NCI-H2171 (cell line): ENCODE results near the gene MIA3.
A peak's percentile ranks its signal among the peaks of the same experiment; 100 is the strongest.
"Not testable (repeated sequence)": the region's sequence is repeated elsewhere in the genome, so short reads cannot be mapped to it uniquely, and the experiment has no call there.

Experiments used
- DNase-seq: peaks from one replicate; lab custom pipeline; 2025; lab: John Stamatoyannopoulos, UW

The MIA3 gene

GRCh38 chr1:222618001-222618879, at the start of gene MIA3:
TSS of gene MIA3 (plus strand) at chr1:222618097. CDS start at chr1:222618111, 14 bp downstream.
- peak; percentile 92 for DNase-seq

- no peak for DNase-seq
Measured at GRCh38 chr1:222570837-222571236, 47.1 kb upstream of the MIA3 start.

GRCh38 chr1:222579316-222579715, 38.6 kb upstream of the MIA3 start:
- no peak for DNase-seq

GRCh38 chr1:222582099-222582774, 35.7 kb upstream of the MIA3 start:
- no peak for DNase-seq

- DNase-seq = no peak
Measured at GRCh38 chr1:222583079-222583478, 34.8 kb upstream of the MIA3 start.

GRCh38 chr1:222586842-222587241, 31.1 kb upstream of the MIA3 start:
- no peak for DNase-seq

GRCh38 chr1:222588135-222588534, 29.8 kb upstream of the MIA3 start:
- DNase-seq = no peak

- DNase-seq = peak; percentile 88
Measured at GRCh38 chr1:222589462-222590302, 28.2 kb upstream of the MIA3 start, which contains the start of gene TAF1A. TSS of gene TAF1A (minus strand) at chr1:222589933.

- DNase-seq = no peak
Measured at GRCh38 chr1:222592171-222592570, 25.7 kb upstream of the MIA3 start.

- DNase-seq = no peak
Measured at GRCh38 chr1:222594789-222595188, 23.1 kb upstream of the MIA3 start.

GRCh38 chr1:222596696-222597095, 21.2 kb upstream of the MIA3 start:
- DNase-seq = no peak

GRCh38 chr1:222600281-222600680, 17.6 kb upstream of the MIA3 start:
- no peak for DNase-seq

- DNase-seq = no peak
Measured at GRCh38 chr1:222601257-222601656, 16.6 kb upstream of the MIA3 start.

GRCh38 chr1:222606757-222607156, 11.1 kb upstream of the MIA3 start:
- no peak for DNase-seq

GRCh38 chr1:222609111-222609510, 8.8 kb upstream of the MIA3 start:
- DNase-seq = not testable (repeated sequence)

- DNase-seq = no peak
Measured at GRCh38 chr1:222610728-222611127, 7.2 kb upstream of the MIA3 start.

- DNase-seq = no peak
Measured at GRCh38 chr1:222613627-222614026, 4.3 kb upstream of the MIA3 start.

- DNase-seq = no peak
Measured at GRCh38 chr1:222616525-222616924, 1.4 kb upstream of the MIA3 start.

GRCh38 chr1:222617367-222617951, 438 bp upstream of the MIA3 start:
- peak; percentile 95 for DNase-seq

GRCh38 chr1:222618880-222619596, 1.1 kb downstream of the MIA3 start:
- DNase-seq = no peak

- DNase-seq = no peak
Measured at GRCh38 chr1:222620566-222620965, 2.7 kb downstream of the MIA3 start.
